SK-N-SH treated with all-trans-retinoic acid at 6 μM for 48 hours (cell line): ENCODE results near the gene POLR2M.

Experiments
- ATAC-seq: fragments of 200-7000 bp; cut with Tn5 transposase; 3 replicates; pipeline ENCODE4 v1.9.1; 2020; ENCODE audit warnings: mild to moderate bottlenecking, moderate library complexity
- ARNTL ChIP-seq: fragments of 450-650 bp; formaldehyde crosslinking; IDR thresholded peaks from 2 replicates; pipeline ENCODE4 v1.5.0; 2020; ENCODE audit warnings: low read depth, mild to moderate bottlenecking, moderate library complexity, borderline replicate concordance
- CSDC2 ChIP-seq: fragments of 250-450 bp; sonication (Bioruptor Pico); IDR thresholded peaks from 2 replicates; pipeline ENCODE4 v1.5.0; 2020; ENCODE audit warnings: mild to moderate bottlenecking, moderate library complexity
- CSRNP3 ChIP-seq: fragments of 250-450 bp; sonication (Bioruptor Pico); IDR thresholded peaks from 2 replicates; pipeline ENCODE4 v1.5.1; 2021; ENCODE audit warnings: mild to moderate bottlenecking, moderate library complexity
- ESRRG ChIP-seq: fragments of 250-450 bp; sonication (Bioruptor Pico); IDR thresholded peaks from 2 replicates; pipeline ENCODE4 v1.6.1; 2021; ENCODE audit warnings: mild to moderate bottlenecking
- GLIS3 ChIP-seq: fragments of 250-450 bp; sonication (Bioruptor Pico); IDR thresholded peaks from 2 replicates; pipeline ENCODE4 v1.5.0; 2020; ENCODE audit warnings: mild to moderate bottlenecking, moderate library complexity
- ISL1 ChIP-seq: fragments of 250-450 bp; sonication (Bioruptor Pico); IDR thresholded peaks from 2 replicates; pipeline ENCODE4 v2.1.2; 2022; ENCODE audit warnings: mild to moderate bottlenecking, moderate library complexity
- OSR1 ChIP-seq: fragments of 250-450 bp; sonication (Bioruptor Pico); IDR thresholded peaks from 2 replicates; pipeline ENCODE4 v1.8.0; 2022; ENCODE audit warnings: moderate library complexity, mild to moderate bottlenecking, inconsistent platforms
- PATZ1 ChIP-seq: fragments of 250-450 bp; sonication (Bioruptor Pico); IDR thresholded peaks from 2 replicates; pipeline ENCODE4 v1.8.0; 2020; ENCODE audit warnings: mild to moderate bottlenecking, moderate library complexity, borderline replicate concordance
- POU6F1 ChIP-seq: fragments of 250-450 bp; sonication (Bioruptor Pico); IDR thresholded peaks from 2 replicates; pipeline ENCODE4 v1.8.0; 2021; ENCODE audit warnings: low read depth, mild to moderate bottlenecking, moderate library complexity, borderline replicate concordance
- PPARA ChIP-seq: fragments of 250-450 bp; sonication (Bioruptor Pico); IDR thresholded peaks from 2 replicates; pipeline ENCODE4 v1.5.0; 2020; ENCODE audit warnings: mild to moderate bottlenecking, borderline replicate concordance
- RARB ChIP-seq: fragments of 250-450 bp; sonication (Bioruptor Pico); IDR thresholded peaks from 2 replicates; pipeline ENCODE4 v1.8.0; 2021; ENCODE audit warnings: mild to moderate bottlenecking, moderate library complexity
- SNAI2 ChIP-seq: fragments of 250-450 bp; sonication (Bioruptor Pico); IDR thresholded peaks from 2 replicates; pipeline ENCODE4 v1.5.0; 2020; ENCODE audit warnings: mild to moderate bottlenecking, moderate library complexity
- TOX ChIP-seq: fragments of 250-450 bp; sonication (Bioruptor Pico); IDR thresholded peaks from 2 replicates; pipeline ENCODE4 v1.8.0; 2021; ENCODE audit warnings: mild to moderate bottlenecking, moderate library complexity, borderline replicate concordance
- TSHZ2 ChIP-seq: fragments of 250-450 bp; sonication (Bioruptor Pico); IDR thresholded peaks from 2 replicates; pipeline ENCODE4 v1.5.0; 2020; ENCODE audit warnings: mild to moderate bottlenecking, moderate library complexity
- ZC3H10 ChIP-seq: fragments of 250-450 bp; sonication (Bioruptor Pico); IDR thresholded peaks from 2 replicates; pipeline ENCODE4 v1.5.1; 2021; ENCODE audit warnings: mild to moderate bottlenecking, moderate library complexity
- ZFP3 ChIP-seq: fragments of 250-450 bp; sonication (Bioruptor Pico); IDR thresholded peaks from 2 replicates; pipeline ENCODE4 v1.5.0; 2020; ENCODE audit warnings: mild to moderate bottlenecking, moderate library complexity
- ZFP30 ChIP-seq: fragments of 450-650 bp; formaldehyde crosslinking; IDR thresholded peaks from 2 replicates; pipeline ENCODE4 v1.5.0; 2022; ENCODE audit warnings: mild to moderate bottlenecking, moderate library complexity
- ZNF565 ChIP-seq: fragments of 450-650 bp; formaldehyde crosslinking; conservative IDR thresholded peaks from 2 replicates; pipeline ENCODE4 v1.5.0; 2020; ENCODE audit warnings: low read depth, mild to moderate bottlenecking, moderate library complexity
- ZNF70 ChIP-seq: fragments of 450-650 bp; formaldehyde crosslinking; IDR thresholded peaks from 2 replicates; pipeline ENCODE4 v1.5.0; 2020; ENCODE audit warnings: mild to moderate bottlenecking, moderate library complexity
- ZNF8 ChIP-seq: fragments of 450-650 bp; formaldehyde crosslinking; IDR thresholded peaks from 2 replicates; pipeline ENCODE4 v1.5.0; 2020; ENCODE audit warnings: mild to moderate bottlenecking, moderate library complexity

The POLR2M gene

DNA sequence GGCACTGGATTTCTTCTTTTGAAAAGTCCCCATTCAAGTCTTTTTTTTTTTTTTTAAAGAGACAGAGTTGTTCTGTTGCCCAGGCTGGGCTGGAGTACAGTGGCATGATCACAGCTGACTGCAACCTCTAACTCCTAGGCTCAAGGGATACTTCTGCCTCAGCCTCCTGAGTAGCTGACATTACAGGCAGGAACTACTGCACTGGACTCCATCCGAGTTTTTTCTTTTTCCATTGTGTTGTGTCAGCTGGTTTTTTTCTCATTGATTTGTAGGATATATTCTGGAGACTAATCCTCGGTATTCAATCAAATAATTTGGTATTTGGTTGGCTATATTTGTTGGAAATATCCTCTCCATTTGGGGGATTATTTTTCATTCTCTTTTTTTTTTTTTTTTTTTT lies 11.8 kb downstream of the POLR2M start:
- no peak for TF ChIP-seq SNAI2 (CRISPR knock-in tag)
- TF ChIP-seq ZC3H10 (CRISPR knock-in tag), result no peak
- TF ChIP-seq RARB (CRISPR knock-in tag), result no peak
- no peak for TF ChIP-seq ISL1
- no peak for TF ChIP-seq PATZ1 (CRISPR knock-in tag)
- no peak for TF ChIP-seq OSR1 (CRISPR knock-in tag)
- TF ChIP-seq ZFP30 (CRISPR knock-in tag), result no peak
- TF ChIP-seq ZNF8 (CRISPR knock-in tag), result no peak
- TF ChIP-seq CSRNP3 (CRISPR knock-in tag), result no peak
- no peak for TF ChIP-seq TSHZ2
- TF ChIP-seq ZNF565 (CRISPR knock-in tag), result no peak
- TF ChIP-seq GLIS3, result no peak
- no peak for TF ChIP-seq ESRRG (CRISPR knock-in tag)
- no peak for TF ChIP-seq CSDC2 (CRISPR knock-in tag)
- no peak for TF ChIP-seq ZFP3 (CRISPR knock-in tag)
- no peak for TF ChIP-seq PPARA (CRISPR knock-in tag)
- no peak for ATAC-seq

- TF ChIP-seq ZNF70 (CRISPR knock-in tag), result no peak
- TF ChIP-seq SNAI2 (CRISPR knock-in tag), result no peak
- no peak for TF ChIP-seq ARNTL (CRISPR knock-in tag)
- no peak for TF ChIP-seq POU6F1 (CRISPR knock-in tag)
- TF ChIP-seq PATZ1 (CRISPR knock-in tag), result no peak
- peak; percentile 77 for TF ChIP-seq ISL1
Observed at GRCh38 chr15:57720867-57721266, 14.4 kb downstream of the POLR2M start.

GRCh38 chr15:57726411-57726810 lies 19.9 kb downstream of the POLR2M start:
- TF ChIP-seq TOX (CRISPR knock-in tag), result no peak
- TF ChIP-seq ZNF70 (CRISPR knock-in tag), result no peak
- no peak for TF ChIP-seq CSRNP3 (CRISPR knock-in tag)
- no peak for TF ChIP-seq RARB (CRISPR knock-in tag)
- ATAC-seq, result no peak

More at GRCh38 chr15:57720867-57721266, 14.4 kb downstream of the POLR2M start:
- peak; percentile 40; the same call in 2 of the 3 replicates for ATAC-seq
